Effector memory CD8-positive, alpha-beta T cell (primary cell): ENCODE measurements around the gene CHMP4A.
"Not testable (repeated sequence)": the region's sequence is repeated elsewhere in the genome, so short reads cannot be mapped to it uniquely, and the experiment has no call there.

Experiments used
- ATAC-seq: fragments of 150-1000 bp; cut with Tn5 transposase; replicated peaks from 2 replicates; pipeline ENCODE4 v1.10.0; 2021; ENCODE audit warnings: mild to moderate bottlenecking, moderate library complexity
- DNase-seq, 3 experiments: peaks; one replicate each; pipeline ENCODE4 v3.0.0; 2021
- H3K27ac Mint-ChIP-seq, 2 donors: one replicate each; pipeline ENCODE4 v1.8.0; 2022; ENCODE audit warnings: mild to moderate bottlenecking in 2 of 2, mixed read lengths in 2 of 2, moderate library complexity in 2 of 2
- H3K27me3 Mint-ChIP-seq, 2 donors: one replicate each; pipeline ENCODE4 v1.8.0; 2022; ENCODE audit warnings: mixed read lengths in 2 of 2
- H3K36me3 Mint-ChIP-seq: one replicate; pipeline ENCODE4 v1.8.0; 2022; ENCODE audit warnings: mild to moderate bottlenecking, moderate library complexity, mixed read lengths; ENCODE audit not compliant: insufficient read depth
- H3K4me1 Mint-ChIP-seq, 2 donors: one replicate each; pipeline ENCODE4 v1.8.0; 2022; ENCODE audit warnings: low read depth in 2 of 2, mixed read lengths in 2 of 2
- H3K4me3 Mint-ChIP-seq, 2 donors: one replicate each; pipeline ENCODE4 v1.8.0; 2022; ENCODE audit warnings: mild to moderate bottlenecking in 2 of 2, mixed read lengths in 2 of 2, moderate library complexity in 2 of 2
- H3K9me3 Mint-ChIP-seq, 2 donors: one replicate each; pipeline ENCODE4 v1.8.0; 2022; ENCODE audit warnings: mixed read lengths in 2 of 2

Gene CHMP4A

DNA sequence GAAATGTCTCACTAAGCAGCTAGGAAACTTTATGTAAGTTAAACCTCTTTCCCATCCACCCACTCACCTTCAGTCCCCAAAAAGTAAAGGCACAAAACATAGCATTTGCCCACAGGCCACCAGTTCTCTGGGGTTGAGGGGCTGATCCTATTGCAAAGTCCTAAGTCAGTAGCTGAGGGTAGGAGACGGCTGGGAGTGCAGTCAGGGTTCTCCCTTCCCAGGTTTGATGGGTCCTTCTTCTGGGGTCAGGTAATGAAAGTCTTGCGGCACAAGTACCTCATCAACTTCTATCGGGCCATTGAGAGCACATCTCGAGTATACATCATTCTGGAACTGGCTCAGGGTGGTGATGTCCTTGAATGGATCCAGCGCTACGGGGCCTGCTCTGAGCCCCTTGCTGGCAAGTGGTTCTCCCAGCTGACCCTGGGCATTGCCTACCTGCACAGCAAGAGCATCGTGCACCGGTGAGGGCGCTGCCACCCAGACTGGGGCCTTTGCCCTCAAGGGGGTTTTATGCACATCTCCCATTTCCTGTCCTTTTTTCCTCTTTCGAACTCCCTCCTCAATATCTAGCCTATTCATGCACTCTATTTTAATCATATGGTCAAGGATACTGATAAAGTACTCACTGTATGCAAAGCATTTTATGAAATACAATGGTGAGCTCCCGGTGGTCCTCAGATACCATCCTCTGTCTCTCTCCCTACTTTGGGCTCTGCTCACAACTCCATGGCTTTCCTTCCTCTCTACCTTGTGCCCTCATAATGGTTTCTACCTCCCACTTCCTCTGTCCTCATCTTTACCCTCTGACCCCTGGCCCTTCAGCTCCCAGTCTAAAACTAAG lies 6.8 kb downstream of the CHMP4A start:
- Mint-ChIP-seq H3K27ac (peak overlapping the region; percentile 93 to 95), H3K4me1 (peaks cover 29 to 33% of the 10 kb centered on the region in 2 donors)
- ATAC-seq, result no peak

DNA sequence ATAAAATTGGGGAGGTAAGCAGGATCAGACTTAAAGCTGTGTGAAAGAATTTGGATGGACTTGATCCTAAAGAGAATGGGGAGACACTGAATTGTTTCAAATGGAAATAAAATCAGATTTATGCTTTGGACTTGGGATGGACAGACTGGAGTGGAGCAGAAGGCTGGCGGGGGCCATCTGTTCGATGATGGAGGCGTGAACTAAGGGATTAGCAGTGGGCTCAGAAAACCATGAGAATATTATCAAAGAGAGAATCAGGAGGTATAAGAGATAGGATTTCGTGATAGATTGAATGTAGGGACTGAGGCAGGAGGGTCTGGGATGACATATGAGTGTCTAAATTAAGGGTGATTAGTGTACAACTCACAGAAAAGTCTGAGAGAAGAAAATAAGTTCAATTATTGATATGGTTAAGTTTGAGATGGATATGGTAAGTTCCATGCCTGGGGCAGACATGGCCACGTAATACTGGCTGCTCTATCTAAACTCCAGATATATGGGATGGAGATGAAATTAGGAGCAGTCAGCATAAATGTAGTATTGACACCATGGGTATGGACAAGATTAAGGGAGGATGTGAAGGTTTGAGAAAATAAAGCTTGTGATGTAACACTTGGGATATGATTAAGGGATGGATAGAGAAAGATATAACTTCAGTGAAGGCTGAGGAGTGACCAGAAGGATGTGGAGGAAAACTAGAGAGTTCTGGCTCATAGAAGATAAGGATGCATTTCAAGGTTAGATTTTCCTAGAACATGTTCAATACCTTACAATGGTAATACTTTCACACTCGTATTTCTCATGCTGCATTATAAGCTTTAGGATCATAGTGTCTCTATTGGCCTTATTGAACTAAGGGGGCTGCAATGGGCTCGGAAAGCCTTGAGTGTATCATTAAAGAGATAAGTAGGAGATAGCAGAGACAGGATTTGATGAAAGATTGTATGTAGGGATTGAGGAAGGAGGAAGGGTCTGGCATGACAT lies 8.8 kb downstream of the CHMP4A start:
- no peaks in the 10 kb centered on the region for H3K27me3 Mint-ChIP-seq
- ATAC-seq (no peak), DNase-seq (no peak)
- H3K4me3 Mint-ChIP-seq, result no peak overlapping the region
- H3K4me1 Mint-ChIP-seq, result peaks cover 21 to 26% of the 10 kb centered on the region in 2 donors
- no peak overlapping the region for H3K27ac Mint-ChIP-seq
- peaks cover 2 to 5% of the 10 kb centered on the region in 2 donors for H3K9me3 Mint-ChIP-seq
- H3K36me3 Mint-ChIP-seq, result peaks cover 49% of the 10 kb centered on the region

More for the DNA sequence above, 6.8 kb downstream of the CHMP4A start:
- Mint-ChIP-seq H3K27me3 (no peaks in the 10 kb centered on the region), H3K9me3 (peaks cover 2 to 5% of the 10 kb centered on the region in 2 donors), H3K4me3 (peak overlapping the region in 1 of 2 donors; percentile 46), H3K36me3 (peaks cover 60% of the 10 kb centered on the region)
- no peak for DNase-seq

DNA sequence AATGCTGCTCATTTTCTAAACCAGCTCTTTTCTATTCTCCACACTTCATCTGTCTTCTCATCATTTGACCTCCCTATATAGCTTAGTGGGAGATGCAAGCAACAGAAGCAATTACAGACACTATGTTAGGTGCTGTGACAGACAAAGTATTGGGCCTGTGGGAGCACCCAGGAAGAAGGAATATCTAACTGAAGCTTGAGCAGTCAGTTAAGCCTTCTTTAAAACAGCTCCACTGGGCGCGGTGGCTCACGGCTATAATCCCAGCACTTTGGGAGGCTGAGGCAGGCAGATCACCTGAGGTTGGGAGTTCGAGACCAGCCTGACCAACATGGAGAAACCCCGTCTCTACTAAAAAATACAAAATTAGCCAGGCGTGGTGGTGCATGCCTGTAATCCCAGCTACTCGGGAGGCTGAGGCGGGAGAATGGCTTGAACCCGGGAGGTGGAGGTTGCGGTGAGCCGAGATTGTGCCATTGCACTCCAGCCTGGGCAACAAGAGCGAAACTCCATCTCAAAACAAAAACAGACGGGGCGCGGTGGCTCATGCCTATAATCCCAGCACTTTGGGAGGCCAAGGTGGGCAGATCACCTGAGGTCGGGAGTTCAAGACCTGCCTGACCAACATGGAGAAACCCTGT lies 9.9 kb downstream of the CHMP4A start:
- H3K9me3 Mint-ChIP-seq, H3K27ac Mint-ChIP-seq, H3K27me3 Mint-ChIP-seq, H3K4me3 Mint-ChIP-seq, DNase-seq, ATAC-seq: not testable (repeated sequence)
- Mint-ChIP-seq H3K4me1 (peaks cover 30 to 36% of the 10 kb centered on the region in 2 donors), H3K36me3 (peaks cover 45% of the 10 kb centered on the region)

DNA sequence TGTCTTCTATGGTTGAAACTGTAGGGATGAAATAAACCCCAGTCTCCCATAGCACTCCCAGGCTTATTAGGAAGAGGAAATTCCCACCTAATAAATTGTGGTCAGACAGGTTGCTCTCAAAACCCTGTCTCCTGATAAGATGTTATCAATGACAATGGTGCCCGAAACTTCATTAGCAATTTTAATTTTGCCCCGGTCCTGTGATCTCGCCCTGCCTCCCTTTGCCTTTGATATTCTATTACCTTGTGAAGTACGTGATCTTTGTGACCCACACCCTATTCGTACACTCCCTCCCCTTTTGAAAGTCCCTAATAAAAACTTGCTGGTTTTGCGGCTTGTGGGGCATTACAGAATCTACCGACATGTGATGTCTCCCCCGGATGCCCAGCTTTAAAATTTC lies 10.8 kb downstream of the CHMP4A start:
- not testable (repeated sequence) for H3K4me3 Mint-ChIP-seq, H3K9me3 Mint-ChIP-seq, H3K27ac Mint-ChIP-seq, ATAC-seq, DNase-seq, H3K27me3 Mint-ChIP-seq
- peaks cover 40% of the 10 kb centered on the region for H3K36me3 Mint-ChIP-seq
- H3K4me1 Mint-ChIP-seq, result peaks cover 26 to 32% of the 10 kb centered on the region in 2 donors

DNA sequence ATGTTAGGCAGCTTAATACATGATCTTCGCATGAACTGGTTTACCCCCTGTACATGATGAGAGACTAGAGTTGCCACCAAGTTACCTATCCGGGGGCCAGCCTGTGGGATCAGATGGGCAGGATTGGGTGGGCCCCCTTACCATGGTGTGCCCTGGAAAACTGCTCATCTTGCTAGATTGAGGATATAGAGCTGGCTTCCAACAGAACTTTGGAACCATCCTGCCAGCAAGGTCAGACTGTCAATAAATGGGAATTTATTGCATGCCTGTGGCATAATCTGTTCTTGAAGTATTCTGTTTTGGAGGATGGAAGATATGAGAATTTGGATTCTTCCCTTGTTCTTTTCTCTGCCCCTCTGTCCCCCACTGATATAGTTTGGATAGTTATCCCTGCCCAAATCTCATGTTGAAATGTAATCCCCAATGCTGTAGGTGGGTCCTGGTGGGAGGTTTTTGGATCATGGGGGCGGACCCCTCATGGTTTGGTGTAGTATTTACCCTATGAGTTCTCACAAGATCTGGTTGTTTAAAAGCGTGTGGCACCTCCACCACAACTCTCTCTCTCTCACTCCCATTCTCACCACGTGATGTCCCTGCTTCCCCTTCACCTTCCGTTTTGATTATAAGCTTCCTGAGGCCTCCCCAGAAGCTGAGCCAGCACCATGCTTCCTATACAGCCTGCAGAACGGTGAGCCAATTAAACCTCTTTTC lies 14.3 kb downstream of the CHMP4A start:
- H3K36me3 Mint-ChIP-seq, result peaks cover 48% of the 10 kb centered on the region
- no peak overlapping the region for H3K4me3 Mint-ChIP-seq
- H3K27ac Mint-ChIP-seq, result peak overlapping the region; percentile 68 to 73
- H3K27me3 Mint-ChIP-seq, result no peaks in the 10 kb centered on the region
- H3K4me1 Mint-ChIP-seq, result peaks cover 33 to 35% of the 10 kb centered on the region in 2 donors
- DNase-seq (no peak), ATAC-seq (no peak)
- peaks cover 2 to 5% of the 10 kb centered on the region in 2 donors for H3K9me3 Mint-ChIP-seq

DNA sequence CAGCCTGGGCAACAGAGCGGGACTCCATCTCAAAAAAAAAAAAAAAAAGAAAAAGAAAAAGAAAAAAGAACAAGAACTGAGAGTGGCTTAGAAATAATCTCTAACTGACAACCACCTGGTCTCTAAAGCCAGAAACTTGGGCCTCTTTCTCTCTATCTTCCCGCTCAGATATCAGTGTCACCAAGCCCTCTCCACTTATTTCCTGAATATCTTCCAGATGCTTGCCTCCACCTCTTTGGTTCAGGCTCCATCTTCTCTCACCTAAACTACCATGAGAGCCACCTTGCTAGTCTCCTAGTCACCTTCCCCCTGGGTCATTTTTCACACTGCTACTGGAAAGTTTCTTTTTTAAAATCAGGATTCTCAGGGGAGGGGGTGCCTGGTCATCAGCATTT lies 16.2 kb downstream of the CHMP4A start:
- Mint-ChIP-seq H3K4me1 (peaks cover 30 to 36% of the 10 kb centered on the region in 2 donors), H3K36me3 (peaks cover 50% of the 10 kb centered on the region), H3K9me3 (no peaks in the 10 kb centered on the region), H3K27me3 (no peaks in the 10 kb centered on the region), H3K4me3 (peak overlapping the region; percentile 92 to 93), H3K27ac (peak overlapping the region; percentile 99 to 100)
- DNase-seq (no peak), ATAC-seq (no peak)

DNA sequence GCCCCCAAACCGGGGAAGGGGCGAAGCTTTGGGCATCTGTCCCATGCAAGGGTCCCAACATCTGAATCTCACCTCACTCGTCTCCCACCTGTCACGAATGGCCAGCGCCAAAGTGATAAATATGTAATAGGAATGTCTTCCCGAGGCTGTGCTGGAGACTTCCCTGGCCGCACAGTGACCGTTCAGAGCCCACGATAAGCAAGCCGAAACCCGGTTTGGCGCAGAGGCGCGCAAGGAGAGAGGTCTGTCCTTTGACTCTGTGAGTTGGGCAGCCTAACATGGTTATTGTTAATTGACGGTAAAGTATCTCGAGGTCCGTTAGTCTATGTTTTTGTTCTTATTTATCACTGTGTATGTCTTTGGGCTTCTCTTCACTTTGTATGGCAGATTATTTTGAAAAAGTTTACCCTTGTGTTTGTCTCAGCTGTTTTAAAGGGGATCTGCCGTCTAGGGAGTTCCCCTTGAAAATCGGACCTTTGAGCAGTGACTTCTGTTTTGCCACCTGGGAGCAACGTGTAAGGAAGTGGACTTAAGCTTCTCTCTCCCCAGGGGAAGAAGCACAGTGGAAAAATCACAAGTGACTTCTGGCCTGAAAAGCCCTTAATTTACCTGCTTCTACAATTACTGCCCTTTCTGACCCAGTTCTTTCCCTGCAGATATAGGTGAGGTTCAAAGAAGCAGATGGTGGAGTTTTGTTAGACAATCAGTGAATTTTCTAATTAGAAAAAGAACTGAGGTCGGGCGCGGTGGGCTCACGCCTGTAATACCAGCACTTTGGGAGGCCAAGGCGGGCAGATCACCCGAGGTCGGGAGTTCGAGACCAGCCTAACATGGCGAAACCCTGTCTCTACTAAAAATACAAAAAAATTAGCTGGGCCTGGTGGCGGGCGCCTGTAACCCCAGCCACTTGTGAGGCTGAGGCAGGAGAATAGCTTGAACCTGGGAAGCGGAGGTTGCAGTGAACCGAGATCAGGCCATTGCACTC lies 16.9 kb downstream of the CHMP4A start:
- ATAC-seq, result no peak
- peaks cover 30 to 37% of the 10 kb centered on the region in 2 donors for H3K4me1 Mint-ChIP-seq

DNA sequence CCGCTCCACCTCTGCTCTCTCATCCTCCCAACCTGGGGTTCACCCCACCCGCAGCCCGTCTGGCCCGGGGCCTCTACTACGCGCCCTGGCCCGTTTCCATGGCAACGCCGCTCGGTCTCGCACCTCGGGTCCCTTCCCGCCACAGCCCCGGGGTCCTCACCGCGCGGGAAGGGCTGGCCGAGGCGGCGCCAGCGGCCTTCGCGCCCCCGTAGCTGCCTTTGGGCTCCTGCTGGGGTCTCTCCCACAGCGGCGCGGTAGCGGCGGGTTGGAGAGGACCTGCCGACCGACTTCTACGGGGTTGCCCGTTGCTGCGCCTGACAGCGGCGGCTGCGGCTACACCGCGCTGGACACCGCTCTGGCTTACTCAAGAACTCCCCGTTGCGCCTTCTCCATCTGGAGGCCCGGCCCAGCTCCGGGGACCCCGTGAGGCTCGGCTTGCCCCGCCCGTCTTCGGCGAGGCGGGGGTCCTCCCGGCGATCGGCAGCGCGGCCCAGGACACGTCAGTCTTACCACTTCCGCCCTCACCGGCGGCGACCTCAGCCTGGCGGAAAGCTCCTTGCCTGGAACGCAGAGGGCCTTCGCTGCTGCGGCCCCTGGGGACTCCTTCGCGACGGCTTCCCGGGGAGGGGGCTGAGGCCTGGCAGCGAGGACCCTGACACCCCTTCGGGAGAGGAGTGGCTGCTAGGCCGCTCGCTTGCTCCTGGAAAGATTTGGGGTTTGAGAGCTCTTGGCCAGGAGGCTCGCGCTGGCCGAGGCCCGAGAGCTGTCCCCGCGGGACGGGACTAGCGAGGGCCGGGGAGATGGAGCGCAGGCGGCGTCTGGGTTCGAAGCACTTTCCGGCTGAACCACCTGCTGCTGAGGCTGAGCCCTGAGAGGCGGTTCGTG lies 17.9 kb downstream of the CHMP4A start, which contains the start of gene TM9SF1:
Gene TM9SF1, minus strand, starts transcription at position 256 of the 885 bp plus-strand sequence. CDS start 422 bp downstream, outside the sequence.
- Mint-ChIP-seq H3K27me3 (no peaks in the 10 kb centered on the region), H3K4me1 (peaks cover 30 to 37% of the 10 kb centered on the region in 2 donors), H3K9me3 (no peaks in the 10 kb centered on the region), H3K27ac (peak within 1 kb of the TSS; percentile 99 to 100), H3K4me3 (peak within 1 kb of the TSS; percentile 92 to 93), H3K36me3 (peaks cover 57% of the 10 kb centered on the region)
- DNase-seq (peak; percentile 92 to 96 (median 96)), ATAC-seq (peak; percentile 84)

More for the DNA sequence above, 16.9 kb downstream of the CHMP4A start:
- H3K36me3 Mint-ChIP-seq, result peaks cover 55% of the 10 kb centered on the region
- H3K27ac Mint-ChIP-seq, result peak overlapping the region; percentile 99 to 100
- DNase-seq, result no peak
- no peaks in the 10 kb centered on the region for H3K27me3 Mint-ChIP-seq
- peak overlapping the region; percentile 92 to 93 for H3K4me3 Mint-ChIP-seq
- no peaks in the 10 kb centered on the region for H3K9me3 Mint-ChIP-seq

DNA sequence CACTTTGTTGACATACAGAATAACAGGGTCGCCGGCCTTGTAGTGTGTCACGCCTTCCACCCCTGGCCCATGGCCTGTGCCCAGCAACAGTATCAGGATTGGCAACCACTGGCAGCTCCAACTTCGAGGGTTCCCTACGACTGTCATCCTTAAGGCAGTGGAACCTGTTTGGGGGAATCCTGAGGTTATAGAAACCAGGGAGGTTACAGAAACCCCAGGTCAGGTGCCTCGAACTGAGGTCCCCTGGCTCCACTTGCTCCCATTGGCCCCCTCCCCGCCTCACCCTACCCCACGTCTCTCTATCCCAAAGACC lies 18.5 kb downstream of the CHMP4A start:
- Mint-ChIP-seq H3K9me3 (no peaks in the 10 kb centered on the region), H3K27me3 (no peaks in the 10 kb centered on the region), H3K27ac (peak overlapping the region; percentile 99 to 100), H3K4me3 (peak overlapping the region; percentile 92 to 93), H3K4me1 (peaks cover 30 to 37% of the 10 kb centered on the region in 2 donors), H3K36me3 (peaks cover 60% of the 10 kb centered on the region)
- ATAC-seq (no peak), DNase-seq (no peak)

DNA sequence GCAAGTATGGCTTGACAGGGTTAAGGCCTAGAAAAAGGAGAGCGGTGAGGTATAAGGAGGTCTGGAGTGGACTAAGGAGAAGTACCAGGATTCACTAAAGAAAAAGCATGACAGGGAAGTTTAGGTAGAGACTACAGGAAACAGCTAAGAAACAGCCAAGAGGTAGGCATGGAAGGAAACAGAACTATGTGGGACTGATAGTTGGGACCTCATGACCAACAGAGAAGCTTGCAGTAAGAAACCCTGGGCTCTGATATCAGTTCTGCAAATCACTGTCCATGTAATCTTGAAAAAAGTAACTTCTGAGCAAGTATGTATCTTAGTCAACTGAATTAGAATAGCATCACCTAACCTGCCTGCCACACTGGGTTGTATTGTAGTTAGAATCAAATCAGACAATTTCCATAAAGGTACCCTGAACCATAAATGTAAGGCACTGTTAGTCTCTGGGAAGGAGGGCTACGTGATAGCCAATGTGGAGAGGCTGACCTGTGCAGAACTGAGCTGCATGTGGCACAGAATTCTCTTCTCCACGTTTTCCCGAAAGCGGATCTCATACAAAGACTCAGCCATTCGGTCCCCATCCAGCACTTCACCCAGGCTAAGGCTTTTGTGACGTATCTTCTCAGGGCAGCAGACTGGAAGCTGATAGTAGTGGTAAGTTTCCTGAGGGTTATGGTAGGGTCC lies 19.0 kb downstream of the CHMP4A start:
- Mint-ChIP-seq H3K4me1 (peaks cover 31 to 37% of the 10 kb centered on the region in 2 donors), H3K4me3 (peak overlapping the region; percentile 92 to 93), H3K9me3 (no peaks in the 10 kb centered on the region), H3K27ac (peak overlapping the region; percentile 99 to 100), H3K36me3 (peaks cover 60% of the 10 kb centered on the region), H3K27me3 (no peaks in the 10 kb centered on the region)
- ATAC-seq (no peak), DNase-seq (no peak)
